NCI-H1417 treated with DMSO at 0.1 percent for 48 hours (cell line): ENCODE data around the gene TTBK1.

Source experiments
- DNase-seq: peaks from one replicate; lab custom pipeline; 2025; lab: John Stamatoyannopoulos, UW

TTBK1 gene

DNA sequence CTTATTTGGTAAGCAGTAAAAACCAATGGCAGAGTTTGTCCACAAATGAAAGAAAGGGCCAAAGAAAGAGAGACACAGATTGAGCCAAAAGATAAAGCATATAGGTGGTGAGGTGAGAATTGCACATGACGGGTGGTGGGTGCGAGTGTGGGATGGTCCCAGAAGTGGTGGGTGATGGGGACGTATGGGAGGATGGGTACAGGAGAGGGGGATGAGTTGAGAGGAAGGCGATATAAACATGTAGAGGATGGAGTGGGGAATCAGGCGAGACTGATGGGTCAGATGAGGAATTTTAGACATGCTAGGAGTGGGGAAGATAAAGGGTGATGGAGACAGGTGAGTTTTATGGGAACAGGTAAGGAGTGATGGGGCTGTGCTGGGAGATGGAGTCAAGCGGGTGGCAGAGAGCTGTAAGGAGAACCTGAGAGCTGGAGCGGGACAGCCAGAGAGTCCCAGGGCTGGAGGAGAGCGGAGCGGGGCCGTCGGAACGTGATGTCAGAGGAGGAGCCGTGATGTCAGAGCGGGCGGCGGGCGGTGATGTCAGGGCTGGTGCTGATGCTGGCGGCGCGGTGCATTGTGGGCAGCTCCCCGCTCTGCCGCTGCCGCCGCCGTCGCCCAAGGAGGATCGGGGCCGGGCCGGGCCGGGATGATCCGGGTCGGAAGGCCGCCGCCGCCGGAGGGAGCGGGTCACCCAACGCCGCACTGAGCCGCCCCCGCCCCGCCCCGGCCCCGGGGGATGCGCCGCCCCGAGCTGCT, at the start of gene TTBK1:
TTBK1 (plus strand) TSS at position 574 of the 756 bp plus-strand sequence. CDS start 3,180 bp downstream, outside the sequence.
- DNase-seq = peak; percentile 6

DNA sequence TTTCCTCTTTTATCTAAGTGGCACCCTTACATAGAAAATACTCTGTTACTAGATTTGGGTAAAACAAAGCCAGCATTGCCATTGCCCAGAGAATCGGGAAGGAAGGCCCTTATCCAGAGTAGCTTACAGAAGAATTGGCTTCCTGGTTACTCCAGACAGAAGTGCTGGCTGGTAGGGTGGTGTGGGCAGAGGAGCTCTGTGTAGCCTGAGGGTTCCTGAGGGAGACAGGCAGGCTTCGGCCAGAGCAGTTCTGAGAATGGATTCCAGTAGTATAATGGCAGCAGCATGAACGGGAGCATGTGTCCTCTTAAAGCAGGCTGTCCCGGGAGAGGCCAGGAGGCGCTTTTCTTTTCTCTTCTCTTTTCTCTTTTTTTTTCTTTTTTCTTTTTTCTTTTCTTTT, 49.4 kb upstream of the TTBK1 start:
- DNase-seq = no peak

DNA sequence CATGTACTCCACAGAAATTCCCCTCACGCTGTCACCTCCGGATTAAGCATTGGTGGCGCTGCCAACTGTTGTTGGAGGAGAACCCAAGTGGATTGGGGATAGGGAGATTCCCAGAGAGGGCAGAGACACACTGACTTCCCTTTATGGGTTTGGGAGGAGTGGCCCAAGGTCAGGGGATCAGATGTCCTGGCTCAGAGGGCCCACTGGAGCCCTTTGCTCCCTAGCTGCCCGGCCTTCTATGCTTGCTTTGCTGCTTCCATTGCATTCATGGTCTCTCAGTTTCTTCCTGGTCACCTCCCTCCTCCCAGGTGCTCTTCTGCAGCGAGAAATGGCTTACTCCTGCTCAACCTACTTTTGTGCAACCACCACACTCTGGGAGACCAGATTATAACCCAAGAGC, 46.9 kb upstream of the TTBK1 start:
- no peak for DNase-seq

- DNase-seq = no peak
Measured at GRCh38 chr6:43199912-43200311, 43.4 kb upstream of the TTBK1 start.

GRCh38 chr6:43200541-43200940, 42.7 kb upstream of the TTBK1 start:
- no peak for DNase-seq

GRCh38 chr6:43202451-43202850, 40.8 kb upstream of the TTBK1 start:
- no peak for DNase-seq

DNA sequence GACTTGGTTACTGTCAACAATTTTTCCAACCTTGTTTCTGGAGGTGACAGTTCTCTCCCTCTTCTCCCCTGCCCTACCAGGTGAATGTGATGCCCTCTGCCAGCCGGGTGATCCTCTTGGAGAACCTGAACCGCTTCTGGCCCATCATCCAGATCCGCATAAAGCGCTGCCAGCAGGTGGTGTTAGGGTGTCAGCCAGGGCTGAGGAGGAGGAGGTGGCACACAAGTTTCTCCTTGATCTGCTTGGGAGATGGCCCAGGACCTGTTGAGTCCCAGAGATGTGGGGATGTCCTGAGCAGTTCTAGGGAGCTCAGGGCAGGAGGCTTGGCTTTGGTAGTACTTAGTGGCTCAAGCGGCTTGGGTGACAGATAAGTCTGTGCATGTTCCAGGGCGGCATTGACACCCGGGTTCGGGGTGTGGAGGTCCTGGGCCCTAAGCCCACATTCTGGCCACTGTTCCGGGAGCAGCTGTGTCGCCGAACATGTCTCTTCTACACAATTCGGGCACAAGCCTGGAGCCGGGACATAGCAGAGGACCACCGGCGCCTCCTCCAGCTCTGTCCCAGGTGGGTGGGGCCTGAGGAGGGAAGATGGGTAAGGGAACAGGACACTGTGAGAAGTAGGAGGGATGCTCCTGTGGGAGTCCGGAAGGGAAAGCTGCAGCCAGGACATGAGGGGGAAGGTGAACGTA, 40.1 kb upstream of the TTBK1 start:
- DNase-seq = no peak

DNA sequence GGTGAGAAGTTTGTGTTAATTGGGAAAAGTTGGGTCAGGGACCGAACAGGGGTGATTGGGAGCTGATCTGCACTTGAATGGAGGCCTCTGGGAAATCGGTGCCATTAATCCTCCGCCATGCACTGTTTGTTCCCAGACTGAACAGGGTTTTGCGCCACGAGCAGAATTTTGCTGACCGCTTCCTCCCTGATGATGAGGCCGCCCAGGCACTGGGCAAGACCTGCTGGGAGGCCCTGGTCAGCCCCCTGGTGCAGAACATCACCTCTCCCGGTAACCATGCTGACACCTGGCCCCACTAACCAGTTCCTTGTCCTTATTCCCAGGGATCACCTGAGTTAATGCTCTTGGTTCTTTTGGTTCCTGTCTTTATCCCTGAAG, 39.6 kb upstream of the TTBK1 start:
- DNase-seq = no peak

DNA sequence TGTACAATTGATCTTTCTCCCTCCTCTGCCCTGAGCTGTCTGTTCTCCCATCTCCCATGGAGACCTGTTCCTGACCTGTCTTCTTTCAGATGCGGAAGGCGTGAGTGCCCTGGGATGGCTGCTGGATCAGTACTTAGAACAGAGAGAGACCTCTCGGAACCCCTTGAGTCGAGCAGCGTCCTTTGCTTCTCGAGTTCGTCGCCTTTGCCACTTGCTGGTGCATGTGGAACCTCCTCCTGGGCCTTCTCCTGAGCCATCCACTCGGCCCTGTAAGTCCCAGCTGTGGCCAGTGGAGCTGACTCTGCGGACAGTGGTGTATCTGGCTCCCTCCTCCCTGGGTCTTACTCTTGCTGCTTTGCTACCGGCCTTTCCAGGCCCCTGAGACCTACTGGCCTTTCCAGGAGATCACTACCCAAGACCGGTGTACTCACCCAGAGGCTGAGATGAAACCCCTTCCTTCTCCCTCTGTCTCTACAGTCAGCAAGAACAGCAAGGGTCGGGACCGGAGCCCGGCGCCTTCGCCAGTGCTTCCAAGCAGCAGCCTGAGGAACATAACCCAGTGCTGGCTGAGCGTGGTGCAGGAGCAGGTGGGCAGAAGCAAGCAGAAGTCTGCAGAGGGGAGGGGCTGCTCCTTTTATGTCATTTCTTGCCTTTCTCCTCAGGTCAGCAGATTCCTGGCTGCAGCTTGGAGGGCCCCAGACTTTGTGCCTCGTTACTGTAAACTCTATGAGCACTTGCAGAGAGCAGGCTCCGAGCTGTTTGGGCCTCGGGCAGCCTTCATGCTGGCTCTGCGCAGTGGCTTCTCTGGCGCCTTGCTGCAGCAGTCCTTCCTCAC, 38.8 kb upstream of the TTBK1 start:
- no peak for DNase-seq

DNA sequence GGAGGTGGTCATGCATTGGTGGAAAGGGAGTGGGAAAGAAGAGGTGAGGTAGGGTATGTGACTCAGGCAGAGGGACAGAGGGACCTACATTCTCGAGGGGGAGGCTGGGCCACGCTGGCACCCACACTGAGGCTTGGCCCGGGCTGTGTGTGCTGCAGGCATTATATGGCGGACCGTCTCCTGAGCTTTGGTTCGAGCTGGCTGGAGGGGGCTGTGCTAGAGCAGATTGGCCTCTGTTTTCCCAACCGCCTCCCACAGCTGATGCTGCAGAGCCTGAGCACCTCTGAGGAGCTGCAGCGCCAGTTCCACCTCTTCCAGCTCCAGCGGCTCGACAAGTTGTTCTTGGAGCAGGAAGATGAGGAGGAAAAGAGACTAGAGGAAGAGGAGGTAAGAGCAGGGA, 37.4 kb upstream of the TTBK1 start:
- DNase-seq = no peak

GRCh38 chr6:43207286-43207685, 36.0 kb upstream of the TTBK1 start:
- no peak for DNase-seq

DNA sequence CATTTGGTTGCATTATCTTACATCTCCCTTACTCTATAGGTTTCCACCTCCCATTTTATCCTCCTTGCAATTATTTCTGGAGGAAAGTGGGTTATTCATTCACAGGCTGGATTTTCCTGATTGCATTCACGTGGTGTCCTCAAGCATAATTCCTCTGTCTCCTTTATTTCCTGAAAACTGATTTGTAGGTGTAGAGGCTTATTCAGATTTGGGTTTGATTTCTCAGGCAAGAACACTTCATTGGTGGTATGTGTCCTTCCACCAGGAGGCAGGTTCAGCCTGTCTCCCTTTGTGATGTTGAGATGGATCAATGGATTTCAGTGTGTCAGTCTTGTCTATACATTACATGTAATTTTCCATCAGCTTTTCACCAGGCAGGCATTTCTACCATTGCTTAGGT, 31.3 kb upstream of the TTBK1 start:
- no peak for DNase-seq

DNA sequence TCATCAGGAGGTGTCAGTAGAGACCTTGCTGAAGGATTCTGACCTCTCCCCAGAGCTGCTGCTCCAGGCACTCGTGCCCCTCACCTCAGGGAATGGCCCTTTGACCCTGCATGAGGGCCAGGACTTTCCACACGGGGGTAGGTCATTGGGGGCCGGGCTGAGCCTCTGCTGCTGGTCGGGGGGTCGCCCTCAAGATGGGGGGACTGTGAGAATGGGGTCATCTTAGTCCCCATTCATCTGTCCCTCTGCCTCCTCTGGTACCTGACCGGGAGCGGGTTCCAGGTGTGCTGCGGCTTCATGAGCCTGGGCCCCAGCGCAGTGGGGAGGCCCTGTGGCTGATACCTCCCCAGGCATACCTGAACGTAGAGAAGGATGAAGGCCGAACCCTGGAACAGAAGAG, 29.9 kb upstream of the TTBK1 start:
- DNase-seq = no peak

GRCh38 chr6:43215066-43215465, 28.2 kb upstream of the TTBK1 start:
- DNase-seq = no peak

DNA sequence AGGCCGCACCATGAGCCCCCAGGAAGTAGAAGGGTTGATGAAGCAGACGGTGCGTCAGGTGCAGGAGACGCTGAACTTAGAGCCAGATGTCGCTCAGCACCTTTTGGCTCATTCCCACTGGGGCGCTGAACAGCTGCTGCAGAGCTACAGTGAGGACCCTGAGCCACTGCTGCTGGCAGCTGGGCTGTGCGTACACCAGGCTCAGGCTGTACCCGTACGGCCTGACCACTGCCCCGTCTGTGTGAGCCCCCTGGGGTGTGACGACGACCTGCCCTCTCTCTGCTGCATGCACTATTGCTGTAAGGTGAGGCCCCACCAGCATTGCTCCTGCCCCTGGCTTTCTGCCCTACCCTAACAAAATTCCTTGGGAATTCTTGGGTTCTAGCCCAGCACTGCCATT, 27.1 kb upstream of the TTBK1 start:
- DNase-seq = no peak

- DNase-seq = no peak
Measured at GRCh38 chr6:43217351-43217750, 25.9 kb upstream of the TTBK1 start.

GRCh38 chr6:43219119-43219518, 24.2 kb upstream of the TTBK1 start:
- DNase-seq = no peak

DNA sequence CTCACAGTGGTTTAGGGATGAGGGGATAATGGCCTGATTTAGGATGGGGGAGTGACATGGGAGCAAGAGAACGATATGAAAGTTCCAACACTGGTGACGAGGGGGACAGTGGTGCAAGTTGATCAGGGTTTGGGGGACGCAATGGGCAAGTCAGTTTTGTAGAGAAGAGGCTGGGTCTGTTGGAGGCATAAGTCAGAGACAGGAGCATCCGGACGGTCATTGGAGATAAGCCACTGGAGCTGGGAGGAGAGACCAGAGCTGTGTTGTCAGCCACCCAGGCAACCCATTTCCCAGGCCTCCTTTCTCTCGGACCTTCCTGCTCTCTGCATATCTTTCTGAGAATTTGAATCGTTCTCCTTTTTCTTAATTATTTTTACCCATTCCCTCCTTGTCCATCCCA, 23.5 kb upstream of the TTBK1 start:
- no peak for DNase-seq

GRCh38 chr6:43220439-43220951, 22.8 kb upstream of the TTBK1 start:
- DNase-seq = no peak

- DNase-seq = no peak
Measured at GRCh38 chr6:43221046-43221972, 22.0 kb upstream of the TTBK1 start.

DNA sequence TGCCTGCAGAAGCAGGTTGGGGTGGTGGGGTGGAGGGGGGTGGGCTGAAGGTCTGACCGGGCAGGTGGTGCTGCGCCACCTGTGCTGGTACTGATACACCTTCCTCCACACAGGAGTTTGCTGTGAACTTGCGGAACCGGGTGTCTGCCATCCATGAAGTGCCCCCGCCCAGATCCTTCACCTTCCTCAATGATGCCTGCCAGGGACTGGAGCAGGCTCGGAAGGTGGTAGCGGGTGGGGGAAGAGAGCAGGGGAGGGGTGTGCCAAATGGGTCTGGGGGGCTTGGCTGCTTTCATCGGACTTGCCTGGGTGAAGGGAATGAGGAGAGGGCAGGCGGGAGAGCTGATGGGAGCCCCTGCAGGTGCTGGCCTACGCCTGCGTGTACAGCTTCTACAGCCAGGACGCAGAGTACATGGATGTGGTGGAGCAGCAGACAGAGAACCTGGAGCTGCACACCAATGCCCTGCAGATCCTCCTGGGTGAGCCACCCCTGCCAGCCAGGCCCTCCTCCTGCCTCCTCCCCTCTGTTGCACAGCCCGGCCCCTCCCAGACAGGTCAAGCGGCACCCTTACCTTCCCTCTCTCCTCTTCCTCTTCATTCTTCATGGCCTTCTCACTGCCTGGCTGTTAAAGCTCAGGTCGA, 20.7 kb upstream of the TTBK1 start:
- no peak for DNase-seq
